HepG2 (cell line): ENCODE data around the gene CCDC33. TPM values are rescaled to one million over a fixed set of nuclear protein-coding genes. Genes with fewer than 3 reads are reported as not detected.

Source experiments
- ATAC-seq: fragments of 200-7000 bp; cut with Tn5 transposase; 3 replicates; pipeline ENCODE4 v1.9.1; 2020; ENCODE audit warnings: mild to moderate bottlenecking, moderate library complexity
- BruUV-seq: library from RNA; stranded (reverse); fragments of 400-500 nt; replicated peaks from 2 replicates; lab custom pipeline; 2021; lab: Mats Ljungman, UMichigan
- CTCF ChIA-PET: fragments of 300-600 bp; formaldehyde crosslinking; extraction: SDS; loops from one replicate; lab custom pipeline; 2021; ENCODE audit warnings: low total read pairs, inconsistent platforms, low intra/inter-chr PET ratio; lab: Yijun Ruan, JAX
- POLR2A ChIA-PET: fragments of 350-600 bp; sonication (Branson Sonifier 250); formaldehyde crosslinking; loops from one replicate; lab custom pipeline; 2020; ENCODE audit warnings: antibody characterized with exemption, inconsistent platforms; lab: Yijun Ruan, JAX
- DNase-seq: peaks from one replicate; pipeline ENCODE4 v3.0.0-alpha.2; 2015; ENCODE audit warnings: low spot score
- FAIRE-seq: peaks from 3 replicates; lab custom pipeline; 2011; peaks lifted over from hg19 to GRCh38; lab: Jason Lieb, UNC
- H2AFZ ChIP-seq: one replicate; pipeline ENCODE4 v1.6.1; 2011; ENCODE audit warnings: low read length, inconsistent platforms
- H3K27ac ChIP-seq: fragments of 300-600 bp; 3 replicates; pipeline ENCODE4 v1.8.0; 2011; ENCODE audit warnings: mixed run types, mild to moderate bottlenecking, mixed read lengths, low read length, inconsistent platforms; ENCODE audit not compliant: insufficient read depth; ENCODE audit errors: extremely low read length
- H3K27me3 ChIP-seq, 2 experiments: fragments of 200-600 bp in 1 of 2; 2 replicates in 1 of 2; 3 replicates in 1 of 2; pipeline versions ENCODE4 v1.6.0 to v1.8.0; 2011; ENCODE audit warnings: low read length in 2 of 2, mild to moderate bottlenecking in 2 of 2, moderate library complexity in 2 of 2, inconsistent platforms in 1 of 2; ENCODE audit not compliant: insufficient read depth in 2 of 2, control insufficient read depth in 1 of 2
- H3K36me3 ChIP-seq, 2 experiments: fragments of 200-600 bp in 1 of 2; replicated peaks in 1 of 2; 2 replicates in 1 of 2; 3 replicates in 1 of 2; pipeline versions ENCODE4 v1.5.1 to v1.8.0; 2011; ENCODE audit warnings: low read length in 2 of 2, inconsistent platforms in 1 of 2; ENCODE audit not compliant: insufficient read depth in 2 of 2, control insufficient read depth in 1 of 2
- H3K4me1 ChIP-seq: 2 replicates; pipeline ENCODE4 v1.5.1; 2012; ENCODE audit warnings: low read length, inconsistent platforms; ENCODE audit not compliant: insufficient read depth
- H3K4me2 ChIP-seq: 2 replicates; pipeline ENCODE4 v1.6.0; 2011; ENCODE audit warnings: low read depth, low read length, inconsistent platforms
- H3K4me3 ChIP-seq, 3 experiments: fragments of 200-600 bp in 1 of 3; sonication (generic), shearing (Covaris generic) in 1 of 3; replicated peaks in 1 of 3; 2 replicates each; pipeline ENCODE4 v1.5.1; 2011 to 2016; ENCODE audit warnings: low read length in 3 of 3, inconsistent platforms in 2 of 3, low read depth in 2 of 3, mild to moderate bottlenecking in 2 of 3, control low read depth in 1 of 3, mixed read lengths in 1 of 3; ENCODE audit not compliant: insufficient read depth in 1 of 3
- H3K79me2 ChIP-seq: one replicate; pipeline ENCODE4 v1.6.1; 2011; ENCODE audit warnings: low read length, inconsistent platforms; ENCODE audit not compliant: insufficient read depth
- H3K9ac ChIP-seq: 2 replicates; pipeline ENCODE4 v1.6.0; 2011; ENCODE audit warnings: mild to moderate bottlenecking, low read depth, low read length, inconsistent platforms; ENCODE audit not compliant: insufficient read depth
- H3K9me3 ChIP-seq: 2 replicates; pipeline ENCODE4 v1.5.1; 2012; ENCODE audit warnings: mild to moderate bottlenecking, low read length
- H4K20me1 ChIP-seq: 2 replicates; pipeline ENCODE4 v1.6.0; 2011; ENCODE audit warnings: inconsistent platforms, mild to moderate bottlenecking, low read length, moderate library complexity; ENCODE audit not compliant: insufficient read depth
- ESRRA ChIP-seq: sonication (generic); formaldehyde crosslinking; IDR thresholded peaks from 2 replicates; pipeline ENCODE4 v1.5.1; 2020; ENCODE audit warnings: mild to moderate bottlenecking, low read depth, missing genetic modification reagents
- MLLT10 ChIP-seq: sonication (generic); formaldehyde crosslinking; IDR thresholded peaks from 2 replicates; pipeline ENCODE4 v1.4.0; 2020; ENCODE audit warnings: missing genetic modification reagents
- MTF2 ChIP-seq: sonication (generic); formaldehyde crosslinking; IDR thresholded peaks from 2 replicates; pipeline ENCODE4 v1.5.0; 2020; ENCODE audit warnings: missing genetic modification reagents, borderline replicate concordance
- SP2 ChIP-seq: sonication (generic); formaldehyde crosslinking; IDR thresholded peaks from 2 replicates; pipeline ENCODE4 v1.5.1; 2020; ENCODE audit warnings: mild to moderate bottlenecking, missing genetic modification reagents
- TCF7 ChIP-seq: sonication (generic); IDR thresholded peaks from 2 replicates; pipeline ENCODE4 v1.6.1; 2016; ENCODE audit warnings: antibody characterized with exemption, low read depth
- ZBTB3 ChIP-seq: sonication (generic); formaldehyde crosslinking; IDR thresholded peaks from 2 replicates; pipeline ENCODE4 v1.4.0; 2020; ENCODE audit warnings: low read depth, mild to moderate bottlenecking, moderate library complexity, missing genetic modification reagents, borderline replicate concordance
- ZNF160 ChIP-seq: sonication (generic); formaldehyde crosslinking; IDR thresholded peaks from 2 replicates; pipeline ENCODE4 v1.8.0; 2022; ENCODE audit warnings: mild to moderate bottlenecking, inconsistent platforms, missing genetic modification reagents
- ZNF335 ChIP-seq: sonication (generic); formaldehyde crosslinking; IDR thresholded peaks from 2 replicates; pipeline ENCODE4 v1.4.0; 2020; ENCODE audit warnings: missing genetic modification reagents
- WGBS: methylation state at CpG from one replicate; pipeline ENCODE4 v1.1.6; 2017; ENCODE audit warnings: low lambda C conversion rate; 5-methylcytosine and 5-hydroxymethylcytosine counted together
- in situ Hi-C: cut with HindIII; loops from 2 replicates; pipeline ENCODE4 v1.10.0; 2017; ENCODE audit warnings: low pct_unique_long_range_greater_than_20kb; ENCODE audit not compliant: extremely low pct_ligation_motif_present
- intact Hi-C: fragments of 100-400 bp; cut with micrococcal nuclease; formaldehyde crosslinking; loops from one replicate; pipeline ENCODE4 v1.10.0; 2022; ENCODE audit not compliant: unreplicated experiment
- polyA plus RNA-seq, 8 experiments: library from polyadenylated mRNA; depleted of rRNA in 3 of 8; stranded (reverse) in 7 of 8; unstranded in 1 of 8; fragments of >200 nt; fragmentation: Illumina TruSeq in 4 of 8; extraction: Trizol in 4 of 8; gene quantifications; 2 replicates each; pipeline versions ENCODE4 v1.2.1 to v1.2.3, GENCODE V29; 2011 to 2016; ENCODE audit warnings: low read depth in 4 of 8, missing spikeins in 1 of 8, mixed read lengths in 1 of 8; ENCODE audit not compliant: insufficient read depth in 1 of 8
- total RNA-seq, 5 experiments: library from RNA; depleted of rRNA; stranded (reverse); fragments of >200 nt; fragmentation: Illumina TruSeq; extraction: Trizol; gene quantifications; 2 replicates each; pipeline ENCODE4 v1.2.3, GENCODE V29; 2016; ENCODE audit warnings: low read depth in 1 of 5
- TF ChIP-seq, protein P1 (sequence below): sonication (generic); formaldehyde crosslinking; IDR thresholded peaks from 2 replicates; pipeline ENCODE4 v1.5.1; 2020; ENCODE audit warnings: missing genetic modification reagents, mild to moderate bottlenecking, borderline replicate concordance
- TF ChIP-seq, protein P2 (sequence below): sonication (generic); formaldehyde crosslinking; IDR thresholded peaks from 2 replicates; pipeline ENCODE4 v1.4.0; 2020; ENCODE audit warnings: missing genetic modification reagents
- TF ChIP-seq, protein P3 (sequence below): sonication (generic); formaldehyde crosslinking; IDR thresholded peaks from 2 replicates; pipeline ENCODE4 v1.4.0; 2020; ENCODE audit warnings: missing genetic modification reagents
- TF ChIP-seq, protein P4 (sequence below): sonication (generic); formaldehyde crosslinking; IDR thresholded peaks from 2 replicates; pipeline ENCODE4 v1.4.0; 2020; ENCODE audit warnings: missing genetic modification reagents

Gene CCDC33
- total and polyA plus RNA-seq, 2 of the 13 experiments (the other 11 are each of a cell fraction or from before 2014, with no cell fraction given) = 0.30 TPM; not detected in 1

DNA sequence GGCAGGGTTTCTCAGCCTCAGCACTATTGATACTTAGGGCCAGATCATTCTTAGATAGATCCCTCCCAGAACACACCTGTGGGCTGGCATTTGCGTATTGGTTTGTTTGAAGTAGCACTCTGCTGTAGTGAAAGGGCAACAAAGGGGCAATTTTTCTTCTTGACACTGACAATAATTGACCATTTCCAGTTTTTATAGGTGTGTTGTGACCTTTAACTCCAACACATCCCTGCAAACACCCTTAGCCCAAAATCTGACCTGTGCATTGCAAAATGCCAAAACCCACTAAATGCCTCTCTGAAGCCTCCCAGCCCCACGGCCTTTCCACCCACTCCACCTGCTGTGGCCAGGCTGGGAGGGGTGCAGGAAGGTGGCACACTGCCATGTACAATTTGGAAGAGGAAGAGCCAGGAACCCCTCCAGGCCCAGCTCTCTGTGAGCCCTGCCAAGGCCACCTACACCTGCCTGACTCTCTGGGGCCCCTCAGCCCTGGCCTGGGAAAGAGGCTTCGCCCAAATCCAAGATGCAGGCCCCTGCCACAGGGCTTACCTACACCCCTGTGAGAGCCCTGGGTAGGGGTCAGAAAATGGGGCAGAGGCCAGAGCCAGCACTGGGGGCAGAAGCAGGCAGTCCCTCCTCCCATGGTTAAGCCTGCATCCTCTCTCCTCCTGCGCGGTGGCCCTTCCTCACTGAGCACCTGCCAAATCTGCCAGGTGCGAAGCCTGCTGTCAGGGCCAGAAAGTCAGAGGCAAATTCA lies 140.9 kb downstream of the CCDC33 start:
- WGBS = 15% methylated on average over 3 of the region's 6 CpGs
- H3K9me3 ChIP-seq = no peaks in the 10 kb centered on the region
- peaks cover 43% of the 10 kb centered on the region for H3K4me1 ChIP-seq
- peaks cover 0 to 28% of the 10 kb centered on the region in 2 experiments; a peak in 3 of 5 replicates for H3K27me3 ChIP-seq
- H3K9ac ChIP-seq = no peak overlapping the region
- CTCF ChIA-PET = interaction anchor here (0.8 kb wide), 1 partner anchor 61 kb away, joined by 3 read pairs; no protein-coding TSS in a partner anchor
- in situ Hi-C loops = no loop called here
- H3K27ac ChIP-seq = no peak overlapping the region
- POLR2A ChIA-PET = no interaction called here
- no peaks in the 10 kb centered on the region for H3K79me2 ChIP-seq
- H3K4me2 ChIP-seq = no peak overlapping the region
- no peak overlapping the region for H2AFZ ChIP-seq
- H4K20me1 ChIP-seq = no peaks in the 10 kb centered on the region
- H3K4me3 ChIP-seq = no peak overlapping the region
- DNase-seq (no peak), ATAC-seq (no peak), FAIRE-seq (no peak)
- intact Hi-C loops = no loop called here
- no TSS peak for BruUV-seq
- no peaks in the 10 kb centered on the region for H3K36me3 ChIP-seq
- TF ChIP-seq SP2 = no peak
- TF ChIP-seq, protein P1, sequence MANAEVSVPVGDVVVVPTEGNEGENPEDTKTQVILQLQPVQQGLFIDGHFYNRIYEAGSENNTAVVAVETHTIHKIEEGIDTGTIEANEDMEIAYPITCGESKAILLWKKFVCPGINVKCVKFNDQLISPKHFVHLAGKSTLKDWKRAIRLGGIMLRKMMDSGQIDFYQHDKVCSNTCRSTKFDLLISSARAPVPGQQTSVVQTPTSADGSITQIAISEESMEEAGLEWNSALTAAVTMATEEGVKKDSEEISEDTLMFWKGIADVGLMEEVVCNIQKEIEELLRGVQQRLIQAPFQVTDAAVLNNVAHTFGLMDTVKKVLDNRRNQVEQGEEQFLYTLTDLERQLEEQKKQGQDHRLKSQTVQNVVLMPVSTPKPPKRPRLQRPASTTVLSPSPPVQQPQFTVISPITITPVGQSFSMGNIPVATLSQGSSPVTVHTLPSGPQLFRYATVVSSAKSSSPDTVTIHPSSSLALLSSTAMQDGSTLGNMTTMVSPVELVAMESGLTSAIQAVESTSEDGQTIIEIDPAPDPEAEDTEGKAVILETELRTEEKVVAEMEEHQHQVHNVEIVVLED (CRISPR knock-in tag) = no peak
- TF ChIP-seq ZBTB3 = no peak
- TF ChIP-seq, protein P2, sequence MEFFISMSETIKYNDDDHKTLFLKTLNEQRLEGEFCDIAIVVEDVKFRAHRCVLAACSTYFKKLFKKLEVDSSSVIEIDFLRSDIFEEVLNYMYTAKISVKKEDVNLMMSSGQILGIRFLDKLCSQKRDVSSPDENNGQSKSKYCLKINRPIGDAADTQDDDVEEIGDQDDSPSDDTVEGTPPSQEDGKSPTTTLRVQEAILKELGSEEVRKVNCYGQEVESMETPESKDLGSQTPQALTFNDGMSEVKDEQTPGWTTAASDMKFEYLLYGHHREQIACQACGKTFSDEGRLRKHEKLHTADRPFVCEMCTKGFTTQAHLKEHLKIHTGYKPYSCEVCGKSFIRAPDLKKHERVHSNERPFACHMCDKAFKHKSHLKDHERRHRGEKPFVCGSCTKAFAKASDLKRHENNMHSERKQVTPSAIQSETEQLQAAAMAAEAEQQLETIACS = no peak
- no peak for TF ChIP-seq ESRRA (CRISPR knock-in tag)
- TF ChIP-seq, protein P3, sequence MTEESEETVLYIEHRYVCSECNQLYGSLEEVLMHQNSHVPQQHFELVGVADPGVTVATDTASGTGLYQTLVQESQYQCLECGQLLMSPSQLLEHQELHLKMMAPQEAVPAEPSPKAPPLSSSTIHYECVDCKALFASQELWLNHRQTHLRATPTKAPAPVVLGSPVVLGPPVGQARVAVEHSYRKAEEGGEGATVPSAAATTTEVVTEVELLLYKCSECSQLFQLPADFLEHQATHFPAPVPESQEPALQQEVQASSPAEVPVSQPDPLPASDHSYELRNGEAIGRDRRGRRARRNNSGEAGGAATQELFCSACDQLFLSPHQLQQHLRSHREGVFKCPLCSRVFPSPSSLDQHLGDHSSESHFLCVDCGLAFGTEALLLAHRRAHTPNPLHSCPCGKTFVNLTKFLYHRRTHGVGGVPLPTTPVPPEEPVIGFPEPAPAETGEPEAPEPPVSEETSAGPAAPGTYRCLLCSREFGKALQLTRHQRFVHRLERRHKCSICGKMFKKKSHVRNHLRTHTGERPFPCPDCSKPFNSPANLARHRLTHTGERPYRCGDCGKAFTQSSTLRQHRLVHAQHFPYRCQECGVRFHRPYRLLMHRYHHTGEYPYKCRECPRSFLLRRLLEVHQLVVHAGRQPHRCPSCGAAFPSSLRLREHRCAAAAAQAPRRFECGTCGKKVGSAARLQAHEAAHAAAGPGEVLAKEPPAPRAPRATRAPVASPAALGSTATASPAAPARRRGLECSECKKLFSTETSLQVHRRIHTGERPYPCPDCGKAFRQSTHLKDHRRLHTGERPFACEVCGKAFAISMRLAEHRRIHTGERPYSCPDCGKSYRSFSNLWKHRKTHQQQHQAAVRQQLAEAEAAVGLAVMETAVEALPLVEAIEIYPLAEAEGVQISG = no peak
- TF ChIP-seq MLLT10 (CRISPR knock-in tag) = no peak
- no peak for TF ChIP-seq MTF2 (CRISPR knock-in tag)
- TF ChIP-seq ZNF335 (CRISPR knock-in tag) = no peak
- TF ChIP-seq, protein P4, sequence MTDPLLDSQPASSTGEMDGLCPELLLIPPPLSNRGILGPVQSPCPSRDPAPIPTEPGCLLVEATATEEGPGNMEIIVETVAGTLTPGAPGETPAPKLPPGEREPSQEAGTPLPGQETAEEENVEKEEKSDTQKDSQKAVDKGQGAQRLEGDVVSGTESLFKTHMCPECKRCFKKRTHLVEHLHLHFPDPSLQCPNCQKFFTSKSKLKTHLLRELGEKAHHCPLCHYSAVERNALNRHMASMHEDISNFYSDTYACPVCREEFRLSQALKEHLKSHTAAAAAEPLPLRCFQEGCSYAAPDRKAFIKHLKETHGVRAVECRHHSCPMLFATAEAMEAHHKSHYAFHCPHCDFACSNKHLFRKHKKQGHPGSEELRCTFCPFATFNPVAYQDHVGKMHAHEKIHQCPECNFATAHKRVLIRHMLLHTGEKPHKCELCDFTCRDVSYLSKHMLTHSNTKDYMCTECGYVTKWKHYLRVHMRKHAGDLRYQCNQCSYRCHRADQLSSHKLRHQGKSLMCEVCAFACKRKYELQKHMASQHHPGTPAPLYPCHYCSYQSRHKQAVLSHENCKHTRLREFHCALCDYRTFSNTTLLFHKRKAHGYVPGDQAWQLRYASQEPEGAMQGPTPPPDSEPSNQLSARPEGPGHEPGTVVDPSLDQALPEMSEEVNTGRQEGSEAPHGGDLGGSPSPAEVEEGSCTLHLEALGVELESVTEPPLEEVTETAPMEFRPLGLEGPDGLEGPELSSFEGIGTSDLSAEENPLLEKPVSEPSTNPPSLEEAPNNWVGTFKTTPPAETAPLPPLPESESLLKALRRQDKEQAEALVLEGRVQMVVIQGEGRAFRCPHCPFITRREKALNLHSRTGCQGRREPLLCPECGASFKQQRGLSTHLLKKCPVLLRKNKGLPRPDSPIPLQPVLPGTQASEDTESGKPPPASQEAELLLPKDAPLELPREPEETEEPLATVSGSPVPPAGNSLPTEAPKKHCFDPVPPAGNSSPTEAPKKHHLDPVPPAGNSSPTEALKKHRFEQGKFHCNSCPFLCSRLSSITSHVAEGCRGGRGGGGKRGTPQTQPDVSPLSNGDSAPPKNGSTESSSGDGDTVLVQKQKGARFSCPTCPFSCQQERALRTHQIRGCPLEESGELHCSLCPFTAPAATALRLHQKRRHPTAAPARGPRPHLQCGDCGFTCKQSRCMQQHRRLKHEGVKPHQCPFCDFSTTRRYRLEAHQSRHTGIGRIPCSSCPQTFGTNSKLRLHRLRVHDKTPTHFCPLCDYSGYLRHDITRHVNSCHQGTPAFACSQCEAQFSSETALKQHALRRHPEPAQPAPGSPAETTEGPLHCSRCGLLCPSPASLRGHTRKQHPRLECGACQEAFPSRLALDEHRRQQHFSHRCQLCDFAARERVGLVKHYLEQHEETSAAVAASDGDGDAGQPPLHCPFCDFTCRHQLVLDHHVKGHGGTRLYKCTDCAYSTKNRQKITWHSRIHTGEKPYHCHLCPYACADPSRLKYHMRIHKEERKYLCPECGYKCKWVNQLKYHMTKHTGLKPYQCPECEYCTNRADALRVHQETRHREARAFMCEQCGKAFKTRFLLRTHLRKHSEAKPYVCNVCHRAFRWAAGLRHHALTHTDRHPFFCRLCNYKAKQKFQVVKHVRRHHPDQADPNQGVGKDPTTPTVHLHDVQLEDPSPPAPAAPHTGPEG (CRISPR knock-in tag) = no peak
- no peak for TF ChIP-seq ZNF160
- no peak for TF ChIP-seq TCF7
